Measurements from ENCODE around the gene RTCB.

RTCB gene

GRCh38 chr22:32417906-32418305 is 5.9 kb upstream of the RTCB start:
- H3K4me1 ChIP-seq (ENCODE audit: insufficient read depth, poor library complexity, severe bottlenecking), result peaks cover under 1% of the 10 kb centered on the region
- ATAC-seq (ENCODE audit: low read depth) (no peak), DNase-seq (ENCODE audit: low spot score) (no peak)
- no peak overlapping the region for H3K27ac ChIP-seq (ENCODE audit: poor library complexity, severe bottlenecking)
- TF ChIP-seq, protein P1, sequence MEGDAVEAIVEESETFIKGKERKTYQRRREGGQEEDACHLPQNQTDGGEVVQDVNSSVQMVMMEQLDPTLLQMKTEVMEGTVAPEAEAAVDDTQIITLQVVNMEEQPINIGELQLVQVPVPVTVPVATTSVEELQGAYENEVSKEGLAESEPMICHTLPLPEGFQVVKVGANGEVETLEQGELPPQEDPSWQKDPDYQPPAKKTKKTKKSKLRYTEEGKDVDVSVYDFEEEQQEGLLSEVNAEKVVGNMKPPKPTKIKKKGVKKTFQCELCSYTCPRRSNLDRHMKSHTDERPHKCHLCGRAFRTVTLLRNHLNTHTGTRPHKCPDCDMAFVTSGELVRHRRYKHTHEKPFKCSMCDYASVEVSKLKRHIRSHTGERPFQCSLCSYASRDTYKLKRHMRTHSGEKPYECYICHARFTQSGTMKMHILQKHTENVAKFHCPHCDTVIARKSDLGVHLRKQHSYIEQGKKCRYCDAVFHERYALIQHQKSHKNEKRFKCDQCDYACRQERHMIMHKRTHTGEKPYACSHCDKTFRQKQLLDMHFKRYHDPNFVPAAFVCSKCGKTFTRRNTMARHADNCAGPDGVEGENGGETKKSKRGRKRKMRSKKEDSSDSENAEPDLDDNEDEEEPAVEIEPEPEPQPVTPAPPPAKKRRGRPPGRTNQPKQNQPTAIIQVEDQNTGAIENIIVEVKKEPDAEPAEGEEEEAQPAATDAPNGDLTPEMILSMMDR (IDR thresholded peaks at IDR 0.05; ENCODE audit: poor library complexity, severe bottlenecking), result no peak
- H3K9me3 ChIP-seq (ENCODE audit: severe bottlenecking), result no peaks in the 10 kb centered on the region
- no peaks in the 10 kb centered on the region for H3K36me3 ChIP-seq (ENCODE audit: low read depth)
- no peak overlapping the region for H3K4me3 ChIP-seq (ENCODE audit: severe bottlenecking)
- H3K27me3 ChIP-seq (ENCODE audit: insufficient read depth, poor library complexity, severe bottlenecking), result peaks cover 4% of the 10 kb centered on the region

GRCh38 chr22:32416556-32417085 is 4.6 kb upstream of the RTCB start:
- H3K4me1 ChIP-seq (ENCODE audit: insufficient read depth, poor library complexity, severe bottlenecking), result peaks cover 7% of the 10 kb centered on the region
- no peaks in the 10 kb centered on the region for H3K36me3 ChIP-seq (ENCODE audit: low read depth)
- TF ChIP-seq, protein P1 (IDR thresholded peaks at IDR 0.05; ENCODE audit: poor library complexity, severe bottlenecking), result no peak
- H3K4me3 ChIP-seq (ENCODE audit: severe bottlenecking), result no peak overlapping the region
- no peak overlapping the region for H3K27ac ChIP-seq (ENCODE audit: poor library complexity, severe bottlenecking)
- H3K27me3 ChIP-seq (ENCODE audit: insufficient read depth, poor library complexity, severe bottlenecking), result peaks cover 4% of the 10 kb centered on the region
- DNase-seq (ENCODE audit: low spot score) (no peak), ATAC-seq (ENCODE audit: low read depth) (no peak)
- no peaks in the 10 kb centered on the region for H3K9me3 ChIP-seq (ENCODE audit: severe bottlenecking)

- Histone ChIP-seq H3K36me3 (ENCODE audit: low read depth) (no peaks in the 10 kb centered on the region), H3K4me3 (ENCODE audit: severe bottlenecking) (no peak overlapping the region), H3K9me3 (ENCODE audit: severe bottlenecking) (no peaks in the 10 kb centered on the region), H3K4me1 (ENCODE audit: insufficient read depth, poor library complexity, severe bottlenecking) (peaks cover 7% of the 10 kb centered on the region), H3K27ac (ENCODE audit: poor library complexity, severe bottlenecking) (no peak overlapping the region), H3K27me3 (ENCODE audit: insufficient read depth, poor library complexity, severe bottlenecking) (no peaks in the 10 kb centered on the region)
- ATAC-seq (ENCODE audit: low read depth) (no peak), DNase-seq (ENCODE audit: low spot score) (no peak)
- TF ChIP-seq, protein P1 (IDR thresholded peaks at IDR 0.05; ENCODE audit: poor library complexity, severe bottlenecking), result no peak
Measured at GRCh38 chr22:32414191-32414590, 2.1 kb upstream of the RTCB start.

DNA sequence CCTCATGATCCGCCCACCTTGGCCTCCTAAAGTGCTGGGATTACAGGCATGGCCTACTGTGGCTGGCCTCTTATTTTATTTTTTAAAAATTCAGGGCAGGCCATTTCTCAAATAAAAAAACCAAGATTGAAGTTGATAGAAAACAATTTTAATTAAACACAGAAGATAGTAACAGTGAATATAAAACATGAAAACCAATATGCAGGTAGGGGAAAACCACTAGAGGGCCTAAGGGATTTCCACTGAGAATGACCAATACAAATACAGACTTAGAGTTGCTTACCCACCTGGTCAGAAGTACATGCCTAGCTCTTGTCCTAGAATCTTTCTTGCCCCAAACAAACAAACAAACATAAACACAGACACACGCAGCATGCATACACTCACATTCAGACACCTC is 1.7 kb upstream of the RTCB start:
- TF ChIP-seq, protein P1 (IDR thresholded peaks at IDR 0.05; ENCODE audit: poor library complexity, severe bottlenecking), result peak; percentile 62

GRCh38 chr22:32411402-32411801 is 645 bp downstream of the RTCB start:
- peak; percentile 68 for ATAC-seq (ENCODE audit: low read depth)
- Histone ChIP-seq H3K27me3 (ENCODE audit: insufficient read depth, poor library complexity, severe bottlenecking) (no peaks in the 10 kb centered on the region), H3K4me1 (ENCODE audit: insufficient read depth, poor library complexity, severe bottlenecking) (peaks cover 7% of the 10 kb centered on the region), H3K4me3 (ENCODE audit: severe bottlenecking) (peak overlapping the region; percentile 95), H3K36me3 (ENCODE audit: low read depth) (peaks cover 26% of the 10 kb centered on the region), H3K9me3 (ENCODE audit: severe bottlenecking) (no peaks in the 10 kb centered on the region), H3K27ac (ENCODE audit: poor library complexity, severe bottlenecking) (peak overlapping the region; percentile 65)
- TF ChIP-seq, protein P1 (IDR thresholded peaks at IDR 0.05; ENCODE audit: poor library complexity, severe bottlenecking), result no peak
- DNase-seq (ENCODE audit: low spot score), result no peak

More for the DNA sequence above, 1.7 kb upstream of the RTCB start:
- H3K27me3 ChIP-seq (ENCODE audit: insufficient read depth, poor library complexity, severe bottlenecking), result no peaks in the 10 kb centered on the region
- no peak for DNase-seq (ENCODE audit: low spot score)
- H3K9me3 ChIP-seq (ENCODE audit: severe bottlenecking), result no peaks in the 10 kb centered on the region
- H3K27ac ChIP-seq (ENCODE audit: poor library complexity, severe bottlenecking), result no peak overlapping the region
- 0 out of 3 replicates have a peak, but pooled peaks have one; percentile 37 for ATAC-seq (ENCODE audit: low read depth)
- H3K4me1 ChIP-seq (ENCODE audit: insufficient read depth, poor library complexity, severe bottlenecking), result peaks cover 7% of the 10 kb centered on the region
- peaks cover 3% of the 10 kb centered on the region for H3K36me3 ChIP-seq (ENCODE audit: low read depth)
- no peak overlapping the region for H3K4me3 ChIP-seq (ENCODE audit: severe bottlenecking)
